SK-N-SH treated with all-trans-retinoic acid at 6 μM for 48 hours (cell line): ENCODE measurements around the gene IRGQ.

Experiments
- ATAC-seq: fragments of 200-7000 bp; cut with Tn5 transposase; 3 replicates; pipeline ENCODE4 v1.9.1; 2020; ENCODE audit warnings: mild to moderate bottlenecking, moderate library complexity
- ARNTL ChIP-seq: fragments of 450-650 bp; formaldehyde crosslinking; IDR thresholded peaks from 2 replicates; pipeline ENCODE4 v1.5.0; 2020; ENCODE audit warnings: low read depth, mild to moderate bottlenecking, moderate library complexity, borderline replicate concordance
- BACH2 ChIP-seq: fragments of 250-450 bp; sonication (Bioruptor Pico); IDR thresholded peaks from 2 replicates; pipeline ENCODE4 v1.9.0; 2021; ENCODE audit warnings: mild to moderate bottlenecking, borderline replicate concordance
- CSDC2 ChIP-seq: fragments of 250-450 bp; sonication (Bioruptor Pico); IDR thresholded peaks from 2 replicates; pipeline ENCODE4 v1.5.0; 2020; ENCODE audit warnings: mild to moderate bottlenecking, moderate library complexity
- ISL1 ChIP-seq: fragments of 250-450 bp; sonication (Bioruptor Pico); IDR thresholded peaks from 2 replicates; pipeline ENCODE4 v2.1.2; 2022; ENCODE audit warnings: mild to moderate bottlenecking, moderate library complexity
- OSR1 ChIP-seq: fragments of 250-450 bp; sonication (Bioruptor Pico); IDR thresholded peaks from 2 replicates; pipeline ENCODE4 v1.8.0; 2022; ENCODE audit warnings: moderate library complexity, mild to moderate bottlenecking, inconsistent platforms
- PATZ1 ChIP-seq: fragments of 250-450 bp; sonication (Bioruptor Pico); IDR thresholded peaks from 2 replicates; pipeline ENCODE4 v1.8.0; 2020; ENCODE audit warnings: mild to moderate bottlenecking, moderate library complexity, borderline replicate concordance
- PPARA ChIP-seq: fragments of 250-450 bp; sonication (Bioruptor Pico); IDR thresholded peaks from 2 replicates; pipeline ENCODE4 v1.5.0; 2020; ENCODE audit warnings: mild to moderate bottlenecking, borderline replicate concordance
- RARB ChIP-seq: fragments of 250-450 bp; sonication (Bioruptor Pico); IDR thresholded peaks from 2 replicates; pipeline ENCODE4 v1.8.0; 2021; ENCODE audit warnings: mild to moderate bottlenecking, moderate library complexity
- SNAI2 ChIP-seq: fragments of 250-450 bp; sonication (Bioruptor Pico); IDR thresholded peaks from 2 replicates; pipeline ENCODE4 v1.5.0; 2020; ENCODE audit warnings: mild to moderate bottlenecking, moderate library complexity
- TCF4 ChIP-seq: fragments of 250-450 bp; sonication (Bioruptor Pico); IDR thresholded peaks from 2 replicates; pipeline ENCODE4 v1.8.0; 2021; ENCODE audit warnings: mild to moderate bottlenecking, moderate library complexity, borderline replicate concordance
- TOX ChIP-seq: fragments of 250-450 bp; sonication (Bioruptor Pico); IDR thresholded peaks from 2 replicates; pipeline ENCODE4 v1.8.0; 2021; ENCODE audit warnings: mild to moderate bottlenecking, moderate library complexity, borderline replicate concordance
- TSHZ2 ChIP-seq: fragments of 250-450 bp; sonication (Bioruptor Pico); IDR thresholded peaks from 2 replicates; pipeline ENCODE4 v1.5.0; 2020; ENCODE audit warnings: mild to moderate bottlenecking, moderate library complexity
- ZC3H10 ChIP-seq: fragments of 250-450 bp; sonication (Bioruptor Pico); IDR thresholded peaks from 2 replicates; pipeline ENCODE4 v1.5.1; 2021; ENCODE audit warnings: mild to moderate bottlenecking, moderate library complexity
- ZFP3 ChIP-seq: fragments of 250-450 bp; sonication (Bioruptor Pico); IDR thresholded peaks from 2 replicates; pipeline ENCODE4 v1.5.0; 2020; ENCODE audit warnings: mild to moderate bottlenecking, moderate library complexity
- ZFP30 ChIP-seq: fragments of 450-650 bp; formaldehyde crosslinking; IDR thresholded peaks from 2 replicates; pipeline ENCODE4 v1.5.0; 2022; ENCODE audit warnings: mild to moderate bottlenecking, moderate library complexity
- ZNF565 ChIP-seq: fragments of 450-650 bp; formaldehyde crosslinking; conservative IDR thresholded peaks from 2 replicates; pipeline ENCODE4 v1.5.0; 2020; ENCODE audit warnings: low read depth, mild to moderate bottlenecking, moderate library complexity
- ZNF8 ChIP-seq: fragments of 450-650 bp; formaldehyde crosslinking; IDR thresholded peaks from 2 replicates; pipeline ENCODE4 v1.5.0; 2020; ENCODE audit warnings: mild to moderate bottlenecking, moderate library complexity
- TF ChIP-seq, protein P1 (sequence below): fragments of 250-450 bp; sonication (Bioruptor Pico); IDR thresholded peaks from 2 replicates; pipeline ENCODE4 v1.5.1; 2021; ENCODE audit warnings: mild to moderate bottlenecking, moderate library complexity
- TF ChIP-seq, protein P2 (sequence below): fragments of 250-450 bp; sonication (Bioruptor Pico); IDR thresholded peaks from 2 replicates; pipeline ENCODE4 v1.5.1; 2020; ENCODE audit warnings: low read depth, mild to moderate bottlenecking, moderate library complexity
- TF ChIP-seq, protein P3 (sequence below): fragments of 250-450 bp; sonication (Bioruptor Pico); IDR thresholded peaks from 2 replicates; pipeline ENCODE4 v1.8.0; 2021; ENCODE audit warnings: low read depth, mild to moderate bottlenecking, moderate library complexity, borderline replicate concordance

The IRGQ gene

GRCh38 chr19:43592800-43593350, 3.1 kb downstream of the IRGQ start:
- ATAC-seq: no peak

DNA sequence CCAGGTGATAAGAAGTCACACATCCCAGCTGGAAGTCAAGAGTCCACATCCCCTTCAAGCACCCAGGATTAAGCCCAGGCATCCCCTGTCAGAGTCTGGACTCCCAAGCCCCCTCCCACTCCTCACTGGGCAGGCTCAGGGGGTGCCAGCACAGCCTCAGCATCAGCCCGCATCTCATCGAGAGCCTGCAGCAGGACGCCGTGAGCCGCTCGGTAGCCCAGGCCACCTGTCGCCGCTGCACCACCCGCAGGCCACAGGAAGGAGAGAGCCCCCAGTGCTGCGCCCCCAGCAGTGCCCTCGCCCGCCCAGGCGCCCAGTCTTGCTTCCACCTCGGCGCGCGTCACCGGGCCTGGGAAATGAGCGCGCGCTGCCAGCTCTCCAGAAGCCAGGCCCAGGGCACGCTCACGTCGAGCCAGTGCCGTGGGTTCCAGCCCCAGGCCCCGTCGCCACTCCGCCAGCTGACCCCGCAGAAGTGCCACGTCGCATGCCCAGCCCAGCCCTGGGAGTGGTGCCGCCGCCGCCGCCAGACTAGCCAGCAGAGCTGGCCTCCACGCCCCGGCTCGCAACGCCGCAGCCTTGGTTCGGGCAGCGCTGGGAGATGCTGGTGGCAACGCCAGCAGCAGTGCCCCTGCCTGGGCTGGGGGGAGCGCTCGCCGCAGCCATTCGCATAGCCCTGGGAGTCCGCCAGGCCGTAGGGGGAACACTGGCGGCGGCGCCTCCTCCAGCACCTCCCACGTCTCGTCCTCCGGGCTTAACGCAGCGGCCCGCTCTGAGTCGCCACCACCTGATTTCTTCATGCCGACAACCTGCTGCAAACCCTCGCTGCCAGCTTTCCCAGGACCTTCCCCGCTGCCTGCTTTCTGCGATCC, 3.8 kb downstream of the IRGQ start:
- ATAC-seq: no peak
- TF ChIP-seq ZFP3 (CRISPR knock-in tag): no peak
- no peak for TF ChIP-seq ZNF565 (CRISPR knock-in tag)
- TF ChIP-seq PATZ1 (CRISPR knock-in tag): no peak
- no peak for TF ChIP-seq TCF4 (CRISPR knock-in tag)
- no peak for TF ChIP-seq TOX
- TF ChIP-seq, protein P1, sequence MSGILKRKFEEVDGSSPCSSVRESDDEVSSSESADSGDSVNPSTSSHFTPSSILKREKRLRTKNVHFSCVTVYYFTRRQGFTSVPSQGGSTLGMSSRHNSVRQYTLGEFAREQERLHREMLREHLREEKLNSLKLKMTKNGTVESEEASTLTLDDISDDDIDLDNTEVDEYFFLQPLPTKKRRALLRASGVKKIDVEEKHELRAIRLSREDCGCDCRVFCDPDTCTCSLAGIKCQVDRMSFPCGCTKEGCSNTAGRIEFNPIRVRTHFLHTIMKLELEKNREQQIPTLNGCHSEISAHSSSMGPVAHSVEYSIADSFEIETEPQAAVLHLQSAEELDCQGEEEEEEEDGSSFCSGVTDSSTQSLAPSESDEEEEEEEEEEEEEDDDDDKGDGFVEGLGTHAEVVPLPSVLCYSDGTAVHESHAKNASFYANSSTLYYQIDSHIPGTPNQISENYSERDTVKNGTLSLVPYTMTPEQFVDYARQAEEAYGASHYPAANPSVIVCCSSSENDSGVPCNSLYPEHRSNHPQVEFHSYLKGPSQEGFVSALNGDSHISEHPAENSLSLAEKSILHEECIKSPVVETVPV (CRISPR knock-in tag): no peak
- TF ChIP-seq, protein P2, sequence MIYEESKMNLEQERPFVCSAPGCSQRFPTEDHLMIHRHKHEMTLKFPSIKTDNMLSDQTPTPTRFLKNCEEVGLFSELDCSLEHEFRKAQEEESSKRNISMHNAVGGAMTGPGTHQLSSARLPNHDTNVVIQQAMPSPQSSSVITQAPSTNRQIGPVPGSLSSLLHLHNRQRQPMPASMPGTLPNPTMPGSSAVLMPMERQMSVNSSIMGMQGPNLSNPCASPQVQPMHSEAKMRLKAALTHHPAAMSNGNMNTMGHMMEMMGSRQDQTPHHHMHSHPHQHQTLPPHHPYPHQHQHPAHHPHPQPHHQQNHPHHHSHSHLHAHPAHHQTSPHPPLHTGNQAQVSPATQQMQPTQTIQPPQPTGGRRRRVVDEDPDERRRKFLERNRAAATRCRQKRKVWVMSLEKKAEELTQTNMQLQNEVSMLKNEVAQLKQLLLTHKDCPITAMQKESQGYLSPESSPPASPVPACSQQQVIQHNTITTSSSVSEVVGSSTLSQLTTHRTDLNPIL (CRISPR knock-in tag): no peak
- TF ChIP-seq ZFP30: no peak
- no peak for TF ChIP-seq RARB (CRISPR knock-in tag)
- TF ChIP-seq OSR1 (CRISPR knock-in tag): no peak
- TF ChIP-seq ISL1 (CRISPR knock-in tag): no peak
- no peak for TF ChIP-seq ZC3H10 (CRISPR knock-in tag)

More at GRCh38 chr19:43592800-43593350, 3.1 kb downstream of the IRGQ start:
- TF ChIP-seq TSHZ2 (CRISPR knock-in tag) (no peak), ARNTL (CRISPR knock-in tag) (no peak), ZNF565 (CRISPR knock-in tag) (no peak), BACH2 (CRISPR knock-in tag) (no peak), TCF4 (CRISPR knock-in tag) (no peak), ZFP30 (no peak), ISL1 (CRISPR knock-in tag) (no peak), ZFP3 (CRISPR knock-in tag) (no peak), SNAI2 (CRISPR knock-in tag) (no peak), PPARA (CRISPR knock-in tag) (no peak), OSR1 (CRISPR knock-in tag) (no peak), ZC3H10 (CRISPR knock-in tag) (no peak), ZNF8 (CRISPR knock-in tag) (no peak), CSDC2 (CRISPR knock-in tag) (no peak)
- TF ChIP-seq, protein P2 (CRISPR knock-in tag): no peak
- TF ChIP-seq, protein P3, sequence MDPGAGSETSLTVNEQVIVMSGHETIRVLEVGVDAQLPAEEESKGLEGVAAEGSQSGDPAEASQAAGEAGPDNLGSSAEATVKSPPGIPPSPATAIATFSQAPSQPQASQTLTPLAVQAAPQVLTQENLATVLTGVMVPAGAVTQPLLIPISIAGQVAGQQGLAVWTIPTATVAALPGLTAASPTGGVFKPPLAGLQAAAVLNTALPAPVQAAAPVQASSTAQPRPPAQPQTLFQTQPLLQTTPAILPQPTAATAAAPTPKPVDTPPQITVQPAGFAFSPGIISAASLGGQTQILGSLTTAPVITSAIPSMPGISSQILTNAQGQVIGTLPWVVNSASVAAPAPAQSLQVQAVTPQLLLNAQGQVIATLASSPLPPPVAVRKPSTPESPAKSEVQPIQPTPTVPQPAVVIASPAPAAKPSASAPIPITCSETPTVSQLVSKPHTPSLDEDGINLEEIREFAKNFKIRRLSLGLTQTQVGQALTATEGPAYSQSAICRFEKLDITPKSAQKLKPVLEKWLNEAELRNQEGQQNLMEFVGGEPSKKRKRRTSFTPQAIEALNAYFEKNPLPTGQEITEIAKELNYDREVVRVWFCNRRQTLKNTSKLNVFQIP (CRISPR knock-in tag): no peak
